Measurements from ENCODE around the gene ADD3. TPM values are rescaled to one million over a fixed set of nuclear protein-coding genes. Genes with fewer than 3 reads are reported as not detected.

The ADD3 gene
- total and polyA plus RNA-seq, 10 of the 15 experiments (the other 5 are each of a cell fraction or from before 2014, with no cell fraction given) = 27.3 to 129 (median 67.8) TPM

- ChIA-PET POLR2A (interaction anchor here (1.9 to 2.7 kb wide), 2 partner anchors 12 to 14 kb away, joined by 6 to 8 read pairs; no protein-coding TSS in a partner anchor), RAD21 (ENCODE audit: unreplicated experiment) (interaction anchor here (0.8 to 1.6 kb wide), 3 partner anchors 13 to 78 kb away, joined by 3 to 4 read pairs (median 3); no protein-coding TSS in a partner anchor), SMC1A (ENCODE audit: uncharacterized antibody, unreplicated experiment) (interaction anchor here (0.7 to 3.8 kb wide), 6 partner anchors 12 to 37 kb away, joined by 3 to 31 read pairs (median 7); no protein-coding TSS in a partner anchor), CTCF (interaction anchor here (1.1 to 1.9 kb wide), 3 partner anchors 11 to 22 kb away, joined by 3 to 6 read pairs (median 4); no protein-coding TSS in a partner anchor)
- DNase-seq (ENCODE audit: low read depth, low spot score) (no peak), FAIRE-seq (no peak), ATAC-seq (no peak)
- TF ChIP-seq ZBTB11 (CRISPR knock-in tag; IDR thresholded peaks at IDR 0.05) = no peak
- no peak for TF ChIP-seq STAT1 (conservative IDR thresholded peaks at IDR 0.05)
- TF ChIP-seq MAX (IDR thresholded peaks at IDR 0.05; ENCODE audit: low read depth, low read length) = no peak
- no peak for TF ChIP-seq PML (IDR thresholded peaks at IDR 0.05; ENCODE audit: low read length)
- TF ChIP-seq NFYA (IDR thresholded peaks at IDR 0.05; ENCODE audit: borderline replicate concordance, low read depth, low read length) = no peak
- no peak for TF ChIP-seq HDGF (IDR thresholded peaks at IDR 0.05)
- no peak for TF ChIP-seq CREM (IDR thresholded peaks at IDR 0.05; ENCODE audit: low read depth)
- TF ChIP-seq ESRRA (IDR thresholded peaks at IDR 0.05; ENCODE audit: low read length) = no peak
- no peak for TF ChIP-seq SKIL (IDR thresholded peaks at IDR 0.05; ENCODE audit: low read depth, poor library complexity, severe bottlenecking)
- TF ChIP-seq KDM1A (IDR thresholded peaks at IDR 0.05; ENCODE audit: borderline replicate concordance) = no peak
- TF ChIP-seq FOXK2 (IDR thresholded peaks at IDR 0.05) = no peak
- no peak for TF ChIP-seq EED (IDR thresholded peaks at IDR 0.05; ENCODE audit: low read depth)
- no peak for TF ChIP-seq USF2 (IDR thresholded peaks at IDR 0.05; ENCODE audit: borderline replicate concordance, low read depth, low read length)
- Histone ChIP-seq H3K9ac (ENCODE audit: control insufficient read depth, insufficient read depth, low read length) (no peak overlapping the region), H3K9me3 (replicated peaks; ENCODE audit: control insufficient read depth, insufficient read depth, low read length) (no peaks in the 10 kb centered on the region), H3K4me1 (ENCODE audit: control insufficient read depth, insufficient read depth, low read length) (peaks cover 13% of the 10 kb centered on the region), H3K79me2 (ENCODE audit: control insufficient read depth, insufficient read depth, low read length) (peaks cover 7% of the 10 kb centered on the region), H3K36me3 (ENCODE audit: control insufficient read depth in 2 of 2, insufficient read depth in 2 of 2, low read length in 1 of 2) (no peaks in the 10 kb centered on the region), H4K20me1 (ENCODE audit: control insufficient read depth, insufficient read depth) (no peaks in the 10 kb centered on the region), H3K27ac (ENCODE audit: control insufficient read depth, insufficient read depth) (no peak overlapping the region), H3K4me2 (ENCODE audit: control insufficient read depth, insufficient read depth) (no peak overlapping the region), H3K27me3 (replicated peaks in 1 of 2; ENCODE audit: control insufficient read depth in 2 of 2, insufficient read depth in 2 of 2, low read length in 1 of 2) (no peaks in the 10 kb centered on the region), H3K4me3 (no peak overlapping the region), H2AFZ (ENCODE audit: control insufficient read depth, low read depth, low read length) (no peak overlapping the region)
- BruUV-seq (replicated peaks) = no TSS peak
- in situ Hi-C loops (cut with MboI) (no loop called here), intact Hi-C loops (cut with micrococcal nuclease; ENCODE audit: unreplicated experiment) (no loop called here)
- 92% methylated on average over 2 of the region's 2 CpGs for WGBS (ENCODE audit: insufficient coverage, insufficient replicate concordance, low lambda C conversion rate, missing lambda C conversion rate)
These were observed 49.0 kb downstream of the ADD3 start for GRCh38 chr10:110056822-110057221.

Measured in GM12878 (cell line).